NCI-H2227 (cell line): ENCODE measurements around the gene TMEM184A.

ENCODE experiments used
- DNase-seq: peaks from one replicate; lab custom pipeline; 2025; ENCODE audit not compliant: unreplicated experiment; lab: John Stamatoyannopoulos, UW

The TMEM184A gene

GRCh38 chr7:1569016-1569415, 13.0 kb upstream of the TMEM184A start:
- no peak for DNase-seq

GRCh38 chr7:1567896-1568510, 12.0 kb upstream of the TMEM184A start:
- peak; percentile 27 for DNase-seq

- DNase-seq = no peak
Observed at GRCh38 chr7:1567049-1567771, 11.2 kb upstream of the TMEM184A start.

- no peak for DNase-seq
Observed at GRCh38 chr7:1566687-1567048, 10.7 kb upstream of the TMEM184A start.

GRCh38 chr7:1564603-1565022, 8.6 kb upstream of the TMEM184A start:
- DNase-seq = no peak

GRCh38 chr7:1563981-1564602, 8.1 kb upstream of the TMEM184A start:
- DNase-seq = no peak

GRCh38 chr7:1562597-1563051, 6.6 kb upstream of the TMEM184A start:
- no peak for DNase-seq

- no peak for DNase-seq
Observed at GRCh38 chr7:1562116-1562515, 6.1 kb upstream of the TMEM184A start.

GRCh38 chr7:1561036-1561940, 5.3 kb upstream of the TMEM184A start:
- no peak for DNase-seq

GRCh38 chr7:1560620-1561031, 4.6 kb upstream of the TMEM184A start:
- DNase-seq = no peak

GRCh38 chr7:1559626-1560590, 3.9 kb upstream of the TMEM184A start:
- no peak for DNase-seq

GRCh38 chr7:1558841-1559625, 3.0 kb upstream of the TMEM184A start:
- no peak for DNase-seq

GRCh38 chr7:1558181-1558811, 2.3 kb upstream of the TMEM184A start:
- no peak for DNase-seq

GRCh38 chr7:1557771-1558170, 1.8 kb upstream of the TMEM184A start:
- no peak for DNase-seq

- no peak for DNase-seq
Observed at GRCh38 chr7:1557006-1557405, 1.0 kb upstream of the TMEM184A start.

GRCh38 chr7:1555046-1555812, 776 bp downstream of the TMEM184A start:
- peak; percentile 28 for DNase-seq

GRCh38 chr7:1554333-1555045, 1.5 kb downstream of the TMEM184A start:
- no peak for DNase-seq
